Activated T-cell treated with anti-CD3 and anti-CD28 coated beads, Interleukin-2, amount 50 U/mL, for 72 hours (primary cell): ENCODE data around the gene SORBS2. TPM values are rescaled to one million over a fixed set of nuclear protein-coding genes. Genes with fewer than 3 reads are reported as not detected.

ENCODE experiments used
- ATAC-seq, 2 donors: fragments of 150-1000 bp; cut with Tn5 transposase; replicated peaks in 1 of 2; 2 replicates each; pipeline ENCODE4 v1.10.0; 2021; ENCODE audit warnings: moderate library complexity in 2 of 2, mild to moderate bottlenecking in 1 of 2
- DNase-seq, 2 donors: peaks; one replicate each; pipeline ENCODE4 v3.0.0; 2021 to 2022; ENCODE audit warnings: mixed read lengths in 1 of 2
- H3K27ac Mint-ChIP-seq: one replicate; pipeline ENCODE4 v1.8.0; 2022; ENCODE audit warnings: mild to moderate bottlenecking, moderate library complexity, mixed read lengths
- H3K27me3 Mint-ChIP-seq: one replicate; pipeline ENCODE4 v1.8.0; 2022; ENCODE audit warnings: low read depth, mixed read lengths
- H3K36me3 Mint-ChIP-seq, 2 donors: one replicate each; pipeline ENCODE4 v1.8.0; 2022; ENCODE audit warnings: mixed read lengths in 2 of 2, mild to moderate bottlenecking in 1 of 2; ENCODE audit not compliant: insufficient read depth in 2 of 2
- H3K4me1 Mint-ChIP-seq: one replicate; pipeline ENCODE4 v1.8.0; 2022; ENCODE audit warnings: low read depth, mixed read lengths
- H3K4me3 Mint-ChIP-seq, 2 donors: one replicate each; pipeline ENCODE4 v1.8.0; 2022; ENCODE audit warnings: mild to moderate bottlenecking in 2 of 2, mixed read lengths in 2 of 2, moderate library complexity in 2 of 2
- H3K9me3 Mint-ChIP-seq, 2 donors: one replicate each; pipeline ENCODE4 v1.8.0; 2022; ENCODE audit warnings: mixed read lengths in 2 of 2
- total RNA-seq, 2 donors: library from RNA; stranded (reverse); gene quantifications; one replicate each; pipeline ENCODE4 v1.2.3, GENCODE V29; 2022

The SORBS2 gene
- total RNA-seq, 2 donors from 2014 or later, result 0.26 TPM; not detected in 1

- H3K4me1 Mint-ChIP-seq, result no peaks in the 10 kb centered on the region
- no peaks in the 10 kb centered on the region for H3K36me3 Mint-ChIP-seq
- H3K9me3 Mint-ChIP-seq, result no peaks in the 10 kb centered on the region
- H3K4me3 Mint-ChIP-seq, result no peak overlapping the region
- ATAC-seq, result no peak
- peaks cover 9% of the 10 kb centered on the region for H3K27me3 Mint-ChIP-seq
- no peak overlapping the region for H3K27ac Mint-ChIP-seq
- DNase-seq, result no peak
Observed at GRCh38 chr4:185771711-185772390, 40.1 kb downstream of the SORBS2 start.

DNA sequence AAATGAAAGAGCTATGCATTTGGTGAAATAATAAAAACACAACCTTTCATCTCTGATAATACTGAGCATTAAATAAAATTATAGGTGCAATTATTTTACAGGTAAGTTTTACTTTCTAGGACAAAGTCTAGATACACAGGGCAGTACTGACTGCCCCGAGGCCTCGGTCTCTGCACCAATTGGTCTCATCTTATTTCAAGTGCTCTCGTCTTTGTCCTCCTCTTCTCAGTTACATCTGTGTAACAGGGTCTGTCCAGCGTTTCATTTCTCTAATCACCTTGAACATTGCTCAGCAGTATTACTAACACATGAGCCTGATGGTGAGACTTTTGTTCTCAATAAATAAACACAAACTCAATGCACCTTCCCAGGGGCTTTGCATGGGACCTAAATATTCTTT, 44.5 kb downstream of the SORBS2 start:
- H3K4me3 Mint-ChIP-seq, result no peak overlapping the region
- DNase-seq (no peak), ATAC-seq (no peak)
- H3K27me3 Mint-ChIP-seq, result no peaks in the 10 kb centered on the region
- H3K4me1 Mint-ChIP-seq, result no peaks in the 10 kb centered on the region
- no peaks in the 10 kb centered on the region for H3K36me3 Mint-ChIP-seq
- no peak overlapping the region for H3K27ac Mint-ChIP-seq
- H3K9me3 Mint-ChIP-seq, result no peaks in the 10 kb centered on the region

GRCh38 chr4:185764876-185765275, 47.1 kb downstream of the SORBS2 start:
- peaks cover 12% of the 10 kb centered on the region for H3K27me3 Mint-ChIP-seq
- ATAC-seq (no peak), DNase-seq (no peak)
- no peaks in the 10 kb centered on the region for H3K4me1 Mint-ChIP-seq
- no peak overlapping the region for H3K27ac Mint-ChIP-seq
- no peaks in the 10 kb centered on the region for H3K9me3 Mint-ChIP-seq
- H3K36me3 Mint-ChIP-seq, result no peaks in the 10 kb centered on the region
- H3K4me3 Mint-ChIP-seq, result no peak overlapping the region

DNA sequence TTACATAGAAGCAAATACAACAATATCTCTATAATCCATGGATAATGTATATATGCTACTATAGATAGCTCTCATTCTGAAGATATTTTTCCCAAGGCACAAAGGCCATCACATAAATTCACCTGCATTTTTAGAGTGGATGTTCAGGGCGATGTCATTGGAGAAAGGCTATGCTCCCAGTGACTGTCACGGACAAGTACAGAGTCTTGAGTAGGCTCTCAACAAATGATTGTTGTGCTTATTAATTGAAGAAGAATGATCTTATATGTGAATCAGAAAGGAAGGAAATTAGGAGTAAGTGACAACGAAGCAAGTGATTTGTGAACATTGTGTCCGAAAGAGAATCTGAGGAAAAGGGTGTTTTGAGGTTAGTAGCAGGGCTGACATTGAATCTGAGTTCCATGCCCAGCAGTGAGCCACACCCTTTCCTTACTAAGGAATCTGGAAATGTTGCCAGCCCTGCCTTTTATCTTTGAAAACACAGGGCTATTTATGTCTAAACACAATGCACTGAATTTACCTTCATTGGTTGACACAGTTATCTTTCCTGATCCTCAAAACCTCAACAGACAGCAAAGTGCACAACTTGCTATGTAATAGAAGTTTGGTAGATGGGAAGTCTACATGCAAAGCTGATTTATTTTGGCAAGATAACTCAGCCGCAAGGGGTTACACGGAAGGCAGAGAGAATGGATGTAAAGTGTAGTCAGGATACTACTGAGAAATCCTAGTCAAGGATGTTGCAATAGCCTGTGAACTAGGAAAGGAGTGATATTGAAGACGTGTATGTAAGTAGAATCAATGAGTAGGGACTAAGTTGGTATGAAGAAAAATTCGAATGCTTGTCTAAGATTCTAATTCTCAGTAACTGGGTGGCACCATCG, 50.4 kb downstream of the SORBS2 start:
- DNase-seq (no peak), ATAC-seq (no peak)
- H3K9me3 Mint-ChIP-seq, result no peaks in the 10 kb centered on the region
- H3K27ac Mint-ChIP-seq, result no peak overlapping the region
- peaks cover 19% of the 10 kb centered on the region for H3K27me3 Mint-ChIP-seq
- no peaks in the 10 kb centered on the region for H3K36me3 Mint-ChIP-seq
- no peaks in the 10 kb centered on the region for H3K4me1 Mint-ChIP-seq
- no peak overlapping the region for H3K4me3 Mint-ChIP-seq

DNA sequence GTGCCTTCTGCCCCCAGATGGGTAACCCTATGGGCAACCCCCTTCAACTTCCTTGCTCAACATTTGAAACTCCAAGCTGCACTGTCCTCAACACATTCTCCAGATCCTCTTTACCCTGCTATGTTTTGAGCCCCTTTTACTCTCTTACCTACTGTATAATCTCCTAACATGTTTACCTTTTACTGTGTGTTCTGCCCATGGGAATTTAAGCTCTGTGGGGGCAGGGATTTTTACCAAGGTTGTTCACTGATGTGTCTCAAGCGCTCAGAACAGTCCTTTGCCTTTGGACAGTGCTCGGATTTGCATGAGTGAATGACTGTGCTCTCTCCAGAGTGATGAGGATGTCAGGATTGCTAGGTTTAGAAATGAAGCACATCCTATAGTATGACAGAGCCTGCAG, 53.2 kb downstream of the SORBS2 start:
- no peak for ATAC-seq
- H3K27me3 Mint-ChIP-seq, result peaks cover 19% of the 10 kb centered on the region
- no peak overlapping the region for H3K27ac Mint-ChIP-seq
- H3K9me3 Mint-ChIP-seq, result no peaks in the 10 kb centered on the region
- H3K4me3 Mint-ChIP-seq, result no peak overlapping the region
- no peak for DNase-seq
- no peaks in the 10 kb centered on the region for H3K36me3 Mint-ChIP-seq
- H3K4me1 Mint-ChIP-seq, result no peaks in the 10 kb centered on the region

DNA sequence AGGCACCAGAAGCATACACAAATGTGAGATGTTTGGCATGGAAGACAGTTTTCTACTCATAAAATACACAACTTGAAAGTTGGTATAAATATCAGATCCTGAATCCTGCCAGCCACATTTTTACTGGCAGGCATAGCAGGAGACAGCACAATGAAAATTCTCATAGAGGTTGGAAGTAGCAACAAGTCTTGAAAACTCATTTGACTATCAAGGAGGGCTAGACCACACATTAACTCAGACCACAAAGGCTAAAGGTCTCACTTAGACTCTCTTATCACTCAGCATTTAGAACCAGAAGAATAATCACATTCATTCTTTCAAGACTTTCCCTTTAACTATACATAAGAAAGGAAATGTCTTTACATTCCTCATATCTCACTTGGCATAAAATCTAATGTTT, 56.5 kb downstream of the SORBS2 start:
- Mint-ChIP-seq H3K27ac (no peak overlapping the region), H3K9me3 (no peaks in the 10 kb centered on the region), H3K27me3 (peaks cover 17% of the 10 kb centered on the region), H3K4me3 (no peak overlapping the region), H3K4me1 (no peaks in the 10 kb centered on the region), H3K36me3 (no peaks in the 10 kb centered on the region)
- DNase-seq (no peak), ATAC-seq (no peak)

GRCh38 chr4:185754961-185755360, 57.0 kb downstream of the SORBS2 start:
- no peak overlapping the region for H3K27ac Mint-ChIP-seq
- no peak for ATAC-seq
- H3K9me3 Mint-ChIP-seq, result no peaks in the 10 kb centered on the region
- H3K4me3 Mint-ChIP-seq, result no peak overlapping the region
- H3K4me1 Mint-ChIP-seq, result no peaks in the 10 kb centered on the region
- H3K27me3 Mint-ChIP-seq, result peaks cover 17% of the 10 kb centered on the region
- H3K36me3 Mint-ChIP-seq, result no peaks in the 10 kb centered on the region
- no peak for DNase-seq

GRCh38 chr4:185752872-185753271, 59.1 kb downstream of the SORBS2 start:
- Mint-ChIP-seq H3K27ac (no peak overlapping the region), H3K4me3 (no peak overlapping the region), H3K4me1 (no peaks in the 10 kb centered on the region), H3K36me3 (no peaks in the 10 kb centered on the region), H3K27me3 (peaks cover 16% of the 10 kb centered on the region), H3K9me3 (no peaks in the 10 kb centered on the region)
- ATAC-seq, result no peak
- DNase-seq, result no peak

- Mint-ChIP-seq H3K27ac (no peak overlapping the region), H3K27me3 (peaks cover 16% of the 10 kb centered on the region), H3K4me3 (no peak overlapping the region), H3K9me3 (no peaks in the 10 kb centered on the region), H3K4me1 (no peaks in the 10 kb centered on the region), H3K36me3 (no peaks in the 10 kb centered on the region)
- no peak for ATAC-seq
- no peak for DNase-seq
Observed at GRCh38 chr4:185749858-185750257, 62.1 kb downstream of the SORBS2 start.

GRCh38 chr4:185748901-185749390, 63.0 kb downstream of the SORBS2 start:
- Mint-ChIP-seq H3K9me3 (no peaks in the 10 kb centered on the region), H3K27ac (no peak overlapping the region), H3K4me3 (no peak overlapping the region), H3K4me1 (no peaks in the 10 kb centered on the region), H3K27me3 (peaks cover 16% of the 10 kb centered on the region), H3K36me3 (no peaks in the 10 kb centered on the region)
- ATAC-seq (no peak), DNase-seq (no peak)

DNA sequence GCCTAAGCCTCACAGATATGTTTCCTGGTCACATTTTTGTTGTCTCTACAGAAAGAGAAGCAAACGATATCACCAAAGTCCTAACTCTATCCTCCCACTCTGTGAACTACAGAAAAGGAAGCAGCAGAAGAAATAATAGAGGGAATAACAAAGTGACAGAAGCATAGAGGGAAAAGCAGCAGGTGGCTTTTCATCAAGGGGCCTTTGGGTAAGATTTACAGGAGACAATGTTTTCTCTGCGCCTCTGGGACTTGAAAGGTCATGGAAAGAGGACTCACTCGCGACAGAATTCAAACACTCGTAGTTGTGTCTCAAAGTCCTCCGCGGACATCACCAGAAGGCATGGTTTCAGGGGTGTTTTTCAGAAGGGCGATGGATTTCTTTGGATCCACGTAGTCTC, 66.1 kb downstream of the SORBS2 start:
- Mint-ChIP-seq H3K36me3 (no peaks in the 10 kb centered on the region), H3K4me1 (no peaks in the 10 kb centered on the region), H3K4me3 (no peak overlapping the region), H3K27me3 (peaks cover 6% of the 10 kb centered on the region), H3K27ac (no peak overlapping the region), H3K9me3 (no peaks in the 10 kb centered on the region)
- DNase-seq, result no peak
- ATAC-seq, result no peak

- ATAC-seq (no peak), DNase-seq (no peak)
- Mint-ChIP-seq H3K27me3 (peaks cover 6% of the 10 kb centered on the region), H3K4me1 (no peaks in the 10 kb centered on the region), H3K4me3 (no peak overlapping the region), H3K36me3 (no peaks in the 10 kb centered on the region), H3K9me3 (no peaks in the 10 kb centered on the region), H3K27ac (no peak overlapping the region)
Observed at GRCh38 chr4:185744946-185745345, 67.0 kb downstream of the SORBS2 start.

DNA sequence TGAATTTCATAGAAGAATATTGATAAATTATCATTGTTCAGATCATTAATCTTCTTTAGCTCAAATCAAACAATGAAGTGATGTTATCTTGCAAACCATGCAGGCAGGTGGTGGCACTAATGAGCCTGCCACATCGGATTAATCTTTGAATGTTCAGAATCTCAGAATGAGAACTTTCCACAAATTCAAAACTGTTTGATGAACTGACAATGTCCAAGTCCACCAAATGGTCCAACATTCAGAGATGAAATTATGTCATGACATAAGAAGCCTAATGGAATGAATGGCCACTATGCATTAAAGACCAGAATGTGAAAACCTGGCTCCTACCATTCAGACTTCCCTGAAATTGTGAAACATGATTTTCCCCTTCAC, 67.5 kb downstream of the SORBS2 start:
- no peak overlapping the region for H3K27ac Mint-ChIP-seq
- no peaks in the 10 kb centered on the region for H3K9me3 Mint-ChIP-seq
- no peak for ATAC-seq
- no peak overlapping the region for H3K4me3 Mint-ChIP-seq
- no peaks in the 10 kb centered on the region for H3K36me3 Mint-ChIP-seq
- peaks cover 6% of the 10 kb centered on the region for H3K27me3 Mint-ChIP-seq
- DNase-seq, result no peak
- no peaks in the 10 kb centered on the region for H3K4me1 Mint-ChIP-seq
